Fibroblast of lung (primary cell): ENCODE data around the gene CCDC192. TPM values are rescaled to one million over a fixed set of nuclear protein-coding genes. Genes with fewer than 3 reads are reported as not detected.

Experiments
- DNase-seq, 2 donors: peaks; one replicate each; pipeline versions ENCODE4 v3.0.0 to v3.0.0-alpha.2; 2010; ENCODE audit warnings: low read depth in 2 of 2
- H2AFZ ChIP-seq: 2 replicates; pipeline ENCODE4 v1.5.1; 2012; ENCODE audit warnings: low read length, control low read depth, inconsistent platforms
- H3K27ac ChIP-seq: 2 replicates; pipeline ENCODE4 v1.5.1; 2011; ENCODE audit warnings: low read length, control low read depth; ENCODE audit not compliant: insufficient read depth
- H3K27me3 ChIP-seq: 2 replicates; pipeline ENCODE4 v1.5.1; 2011; ENCODE audit warnings: mild to moderate bottlenecking, low read length; ENCODE audit not compliant: control insufficient read depth, insufficient read depth
- H3K36me3 ChIP-seq: 2 replicates; pipeline ENCODE4 v1.5.1; 2011; ENCODE audit warnings: low read length; ENCODE audit not compliant: control insufficient read depth, insufficient read depth
- H3K4me1 ChIP-seq: 2 replicates; pipeline ENCODE4 v1.5.1; 2011; ENCODE audit warnings: low read length; ENCODE audit not compliant: control insufficient read depth, insufficient read depth; ENCODE audit errors: extremely low read depth
- H3K4me2 ChIP-seq: 2 replicates; pipeline ENCODE4 v1.5.1; 2011; ENCODE audit warnings: low read length, control low read depth; ENCODE audit not compliant: insufficient read depth; ENCODE audit errors: extremely low read depth
- H3K4me3 ChIP-seq, 4 experiments: fragments of 200-600 bp in 1 of 4; sonication (generic) in 1 of 4; replicated peaks in 1 of 4; 2 replicates each; pipeline ENCODE4 v1.5.1; 2011 to 2016; ENCODE audit warnings: low read length in 4 of 4, low read depth in 3 of 4, mild to moderate bottlenecking in 3 of 4, control low read depth in 2 of 4, inconsistent platforms in 1 of 4, mixed read lengths in 1 of 4; ENCODE audit not compliant: insufficient read depth in 1 of 4; ENCODE audit errors: control extremely low read depth in 1 of 4
- H3K79me2 ChIP-seq: 2 replicates; pipeline ENCODE4 v1.5.1; 2012; ENCODE audit warnings: mild to moderate bottlenecking, low read length, inconsistent platforms; ENCODE audit not compliant: control insufficient read depth, insufficient read depth
- H3K9ac ChIP-seq: 2 replicates; pipeline ENCODE4 v1.5.1; 2011; ENCODE audit warnings: mild to moderate bottlenecking, low read length, control low read depth; ENCODE audit not compliant: insufficient read depth
- H3K9me3 ChIP-seq: 2 replicates; pipeline ENCODE4 v1.5.1; 2012; ENCODE audit warnings: low read depth, low read length; ENCODE audit not compliant: control insufficient read depth, insufficient read depth
- H4K20me1 ChIP-seq: 2 replicates; pipeline ENCODE4 v1.5.1; 2011; ENCODE audit warnings: low read length; ENCODE audit not compliant: control insufficient read depth, insufficient read depth; ENCODE audit errors: extremely low read depth
- CTCF ChIP-seq, 2 donors: IDR thresholded peaks in 1 of 2; conservative IDR thresholded peaks in 1 of 2; 1 replicate in 1 of 2; 2 replicates in 1 of 2; pipeline ENCODE4 v1.5.1; 2011 to 2012; ENCODE audit warnings: low read length in 2 of 2, control low read depth in 1 of 2, inconsistent platforms in 1 of 2, low read depth in 1 of 2, mild to moderate bottlenecking in 1 of 2
- EZH2 ChIP-seq: IDR thresholded peaks from 2 replicates; pipeline ENCODE4 v1.5.1; 2012; ENCODE audit warnings: low read length, control low read depth, mild to moderate bottlenecking; ENCODE audit errors: missing control alignments
- polyA plus RNA-seq, 2 donors: library from polyadenylated mRNA; depleted of rRNA in 1 of 2; stranded (reverse) in 1 of 2; unstranded in 1 of 2; fragments of >200 nt; gene quantifications; 2 replicates each; pipeline ENCODE4 v1.2.1, GENCODE V29; 2011 to 2012; ENCODE audit warnings: missing spikeins in 1 of 2
- total RNA-seq: library from RNA; depleted of rRNA; stranded (reverse); fragments of >200 nt; gene quantifications from 2 replicates; pipeline ENCODE4 v1.2.1, GENCODE V29; 2014

Gene CCDC192
- total and polyA plus RNA-seq, 2 donors (not counting 1 experiment from before 2014, with no cell fraction given), result not detected

- H3K9me3 ChIP-seq, result no peaks in the 10 kb centered on the region
- H3K79me2 ChIP-seq, result no peaks in the 10 kb centered on the region
- no peaks in the 10 kb centered on the region for H4K20me1 ChIP-seq
- H3K36me3 ChIP-seq, result no peaks in the 10 kb centered on the region
- no peak overlapping the region for H3K4me3 ChIP-seq
- DNase-seq, result no peak
- peaks cover 9% of the 10 kb centered on the region for H3K4me1 ChIP-seq
- no peak overlapping the region for H3K27ac ChIP-seq
- no peak overlapping the region for H3K9ac ChIP-seq
- no peak overlapping the region for H3K4me2 ChIP-seq
- no peaks in the 10 kb centered on the region for H3K27me3 ChIP-seq
- H2AFZ ChIP-seq, result no peak overlapping the region
- TF ChIP-seq CTCF (conservative IDR thresholded peaks at IDR 0.05 in 1 of 2, IDR thresholded peaks at IDR 0.05 in 1 of 2; ENCODE audit: low read depth in 1 of 2, low read length in 2 of 2) (no peak), EZH2 (no peak)
These were observed 8.5 kb upstream of the CCDC192 start for GRCh38 chr5:127694518-127695171.

- H3K36me3 ChIP-seq, result no peaks in the 10 kb centered on the region
These were observed 7.8 kb upstream of the CCDC192 start for GRCh38 chr5:127695346-127695745.

GRCh38 chr5:127696683-127697082 lies 6.5 kb upstream of the CCDC192 start:
- Histone ChIP-seq H2AFZ (no peak overlapping the region), H3K9ac (no peak overlapping the region), H3K27me3 (no peaks in the 10 kb centered on the region), H3K4me2 (peak overlapping the region; percentile 15), H3K36me3 (no peaks in the 10 kb centered on the region), H3K9me3 (no peaks in the 10 kb centered on the region), H3K4me1 (peaks cover 9% of the 10 kb centered on the region), H3K4me3 (peak overlapping the region in 1 of 4 experiments; percentile 18), H4K20me1 (no peaks in the 10 kb centered on the region), H3K27ac (no peak overlapping the region), H3K79me2 (no peaks in the 10 kb centered on the region)
- peak; percentile 84 to 87 for DNase-seq
- TF ChIP-seq EZH2 (no peak), CTCF (conservative IDR thresholded peaks at IDR 0.05 in 1 of 2, IDR thresholded peaks at IDR 0.05 in 1 of 2; ENCODE audit: low read depth in 1 of 2, low read length in 2 of 2) (no peak)

More at GRCh38 chr5:127695346-127695745, 7.8 kb upstream of the CCDC192 start:
- Histone ChIP-seq H3K27ac (no peak overlapping the region), H2AFZ (no peak overlapping the region), H4K20me1 (no peaks in the 10 kb centered on the region), H3K9ac (no peak overlapping the region), H3K27me3 (no peaks in the 10 kb centered on the region), H3K79me2 (no peaks in the 10 kb centered on the region), H3K4me3 (no peak overlapping the region), H3K4me1 (peaks cover 9% of the 10 kb centered on the region), H3K9me3 (no peaks in the 10 kb centered on the region), H3K4me2 (no peak overlapping the region)
- no peak for DNase-seq
- TF ChIP-seq CTCF (conservative IDR thresholded peaks at IDR 0.05 in 1 of 2, IDR thresholded peaks at IDR 0.05 in 1 of 2; ENCODE audit: low read depth in 1 of 2, low read length in 2 of 2), result no peak
- TF ChIP-seq EZH2, result no peak
